ENCODE results near the gene AP4B1. TPM values are rescaled to one million over a fixed set of nuclear protein-coding genes. Genes with fewer than 3 reads are reported as not detected.

The AP4B1 gene
- total RNA-seq, 4 donors from 2014 or later = 6.5 to 11.2 (median 8.4) TPM

DNA sequence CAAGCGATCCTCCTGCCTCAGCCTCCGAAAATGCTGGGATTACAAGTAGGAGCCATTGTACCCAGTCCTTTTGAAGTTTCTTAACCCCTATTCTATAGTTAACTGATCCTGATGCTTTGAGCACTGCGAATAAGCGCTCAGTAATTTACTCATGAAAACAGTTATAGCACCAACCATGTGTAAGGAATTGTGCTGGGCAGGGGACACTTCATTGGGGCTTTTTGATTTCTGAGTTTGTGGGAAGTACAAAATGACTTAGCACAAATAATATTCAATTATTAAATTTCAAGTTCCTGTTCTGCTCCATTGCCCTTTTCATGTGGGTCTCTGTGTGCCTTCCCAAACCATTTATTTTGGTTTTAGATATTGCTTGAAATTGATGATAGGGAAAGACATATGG, 18.4 kb upstream of the AP4B1 start:
- in situ Hi-C loops (cut with MboI; ENCODE audit: low sequenced_read_pairs in 4 of 4) (loop anchor here in 2 of 4 donors (25.0 kb wide), 2 partner anchors 536 to 1311 kb away; partner anchors contain the start of genes CAPZA1 (in 1 of the 2), MAGI3 (in 1 of the 2) and ST7L (in 1 of the 2)), intact Hi-C loops (cut with DNase I; ENCODE audit: low total_unique reads) (no loop called here)

DNA sequence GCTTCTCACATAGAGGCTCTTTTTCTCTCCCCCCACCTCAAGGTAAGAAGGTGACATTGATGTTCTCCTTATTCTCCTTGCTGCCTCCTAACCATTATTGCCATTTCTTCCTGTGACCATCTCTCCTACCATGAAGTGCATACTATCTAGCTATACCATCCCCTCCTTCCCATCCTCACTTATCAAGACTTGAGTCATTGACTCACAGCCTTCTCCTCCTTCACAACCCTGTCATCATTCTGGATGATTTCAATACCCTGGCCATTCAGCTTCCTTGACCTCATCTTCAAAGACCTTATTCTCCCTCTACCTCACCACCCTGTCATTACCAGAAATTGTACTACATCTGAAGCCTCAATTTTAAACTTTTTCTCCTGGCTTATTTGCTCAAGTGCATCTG, 13.6 kb upstream of the AP4B1 start:
- peaks cover 4% of the 10 kb centered on the region in 2 donors for H3K4me1 ChIP-seq
- in situ Hi-C loops (cut with MboI; ENCODE audit: low sequenced_read_pairs in 4 of 4) = loop anchor here in 2 of 4 donors (25.0 kb wide), 2 partner anchors 531 to 1306 kb away; partner anchors contain the start of genes CAPZA1 (in 1 of the 2), MAGI3 (in 1 of the 2) and ST7L (in 1 of the 2)
- no peaks in the 10 kb centered on the region for H3K27me3 ChIP-seq
- H3K27ac ChIP-seq = no peak overlapping the region
- H3K9me3 ChIP-seq = no peaks in the 10 kb centered on the region
- H3K4me3 ChIP-seq = no peak overlapping the region
- intact Hi-C loops (cut with DNase I; ENCODE audit: low total_unique reads) = no loop called here
- TF ChIP-seq, protein P1, sequence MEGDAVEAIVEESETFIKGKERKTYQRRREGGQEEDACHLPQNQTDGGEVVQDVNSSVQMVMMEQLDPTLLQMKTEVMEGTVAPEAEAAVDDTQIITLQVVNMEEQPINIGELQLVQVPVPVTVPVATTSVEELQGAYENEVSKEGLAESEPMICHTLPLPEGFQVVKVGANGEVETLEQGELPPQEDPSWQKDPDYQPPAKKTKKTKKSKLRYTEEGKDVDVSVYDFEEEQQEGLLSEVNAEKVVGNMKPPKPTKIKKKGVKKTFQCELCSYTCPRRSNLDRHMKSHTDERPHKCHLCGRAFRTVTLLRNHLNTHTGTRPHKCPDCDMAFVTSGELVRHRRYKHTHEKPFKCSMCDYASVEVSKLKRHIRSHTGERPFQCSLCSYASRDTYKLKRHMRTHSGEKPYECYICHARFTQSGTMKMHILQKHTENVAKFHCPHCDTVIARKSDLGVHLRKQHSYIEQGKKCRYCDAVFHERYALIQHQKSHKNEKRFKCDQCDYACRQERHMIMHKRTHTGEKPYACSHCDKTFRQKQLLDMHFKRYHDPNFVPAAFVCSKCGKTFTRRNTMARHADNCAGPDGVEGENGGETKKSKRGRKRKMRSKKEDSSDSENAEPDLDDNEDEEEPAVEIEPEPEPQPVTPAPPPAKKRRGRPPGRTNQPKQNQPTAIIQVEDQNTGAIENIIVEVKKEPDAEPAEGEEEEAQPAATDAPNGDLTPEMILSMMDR (IDR thresholded peaks at IDR 0.05 in 4 of 5, conservative IDR thresholded peaks at IDR 0.05 in 1 of 5) = no peak
- TF ChIP-seq POLR2A (IDR thresholded peaks at IDR 0.05) = no peak
- no peaks in the 10 kb centered on the region for H3K36me3 ChIP-seq
- no peak for ATAC-seq
- no peak for DNase-seq

More for the DNA sequence above, 18.4 kb upstream of the AP4B1 start:
- H3K27ac ChIP-seq = no peak overlapping the region
- H3K36me3 ChIP-seq = no peaks in the 10 kb centered on the region
- TF ChIP-seq, protein P1 (IDR thresholded peaks at IDR 0.05 in 4 of 5, conservative IDR thresholded peaks at IDR 0.05 in 1 of 5) = no peak
- TF ChIP-seq POLR2A (IDR thresholded peaks at IDR 0.05) = no peak
- no peaks in the 10 kb centered on the region for H3K4me1 ChIP-seq
- DNase-seq = no peak
- no peaks in the 10 kb centered on the region for H3K9me3 ChIP-seq
- no peak overlapping the region for H3K4me3 ChIP-seq
- ATAC-seq = no peak
- H3K27me3 ChIP-seq = no peaks in the 10 kb centered on the region

DNA sequence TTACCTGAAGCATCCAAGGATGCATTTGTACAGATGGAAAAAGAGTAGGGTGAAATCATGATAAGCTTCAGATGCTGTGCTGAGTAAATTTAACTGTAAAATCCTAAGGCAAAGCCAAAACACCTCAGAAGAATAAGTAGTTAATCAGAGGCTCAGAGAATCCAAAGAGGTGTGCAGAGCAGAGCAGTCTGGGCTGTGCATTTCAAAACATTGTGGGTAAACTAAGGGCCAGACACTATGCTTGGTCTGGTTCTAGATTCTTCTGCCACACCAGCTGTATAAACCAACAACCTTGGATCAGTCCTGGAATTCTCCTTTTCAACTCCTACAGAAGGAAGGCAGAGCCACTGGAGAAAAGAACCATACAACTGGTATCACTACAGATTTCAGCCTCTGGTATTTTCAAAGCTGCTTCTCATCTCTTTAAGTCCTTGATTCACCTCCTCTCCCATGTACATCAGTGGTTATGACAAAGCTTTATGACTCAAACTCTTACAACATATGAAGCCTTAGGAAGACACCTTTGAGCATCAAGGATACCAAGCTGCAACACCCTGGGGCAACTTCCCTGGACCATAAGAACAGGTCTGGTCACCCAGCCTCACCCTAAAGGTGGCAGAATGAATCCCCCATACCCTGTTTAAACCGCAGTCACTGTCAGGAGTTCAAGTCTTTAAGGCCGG, 12.9 kb upstream of the AP4B1 start:
- no peak for ATAC-seq
- no peaks in the 10 kb centered on the region for H3K27me3 ChIP-seq
- TF ChIP-seq, protein P1 (IDR thresholded peaks at IDR 0.05 in 4 of 5, conservative IDR thresholded peaks at IDR 0.05 in 1 of 5) = no peak
- no peak for TF ChIP-seq POLR2A (IDR thresholded peaks at IDR 0.05)
- no peak for DNase-seq
- intact Hi-C loops (cut with DNase I; ENCODE audit: low total_unique reads) (no loop called here), in situ Hi-C loops (cut with MboI; ENCODE audit: low sequenced_read_pairs in 4 of 4) (loop anchor here in 2 of 4 donors (25.0 kb wide), 2 partner anchors 530 to 1305 kb away; partner anchors contain the start of genes CAPZA1 (in 1 of the 2), MAGI3 (in 1 of the 2) and ST7L (in 1 of the 2))
- H3K4me3 ChIP-seq = no peak overlapping the region
- H3K9me3 ChIP-seq = no peaks in the 10 kb centered on the region
- H3K4me1 ChIP-seq = peaks cover 11% of the 10 kb centered on the region in 2 donors
- H3K27ac ChIP-seq = no peak overlapping the region
- no peaks in the 10 kb centered on the region for H3K36me3 ChIP-seq

DNA sequence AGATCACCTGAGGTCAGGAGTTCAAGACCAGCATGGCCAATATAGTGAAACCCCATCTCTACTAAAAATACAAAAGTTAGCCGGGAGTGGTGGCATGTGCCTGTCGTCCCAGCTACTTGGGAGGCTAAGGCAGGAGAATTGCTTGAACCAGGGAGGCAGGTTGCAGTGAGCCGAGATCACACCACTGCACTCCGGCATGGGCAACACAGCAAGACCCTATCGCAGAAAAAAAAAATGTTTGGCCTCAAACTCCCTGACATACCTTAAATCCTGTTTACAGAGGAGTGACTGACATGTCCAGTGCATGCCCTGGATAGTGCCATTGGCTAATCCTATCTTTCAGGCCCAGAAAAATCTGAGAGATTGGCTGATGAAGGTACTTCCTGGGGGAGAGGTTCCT, 12.4 kb upstream of the AP4B1 start:
- ATAC-seq (no peak), DNase-seq (no peak)
- TF ChIP-seq POLR2A (IDR thresholded peaks at IDR 0.05) = no peak
- TF ChIP-seq, protein P1 (IDR thresholded peaks at IDR 0.05 in 4 of 5, conservative IDR thresholded peaks at IDR 0.05 in 1 of 5) = no peak
- Histone ChIP-seq H3K27ac (no peak overlapping the region), H3K36me3 (peaks cover 0 to under 1% of the 10 kb centered on the region in 2 donors), H3K9me3 (no peaks in the 10 kb centered on the region), H3K4me1 (peaks cover 17% of the 10 kb centered on the region in 2 donors), H3K27me3 (no peaks in the 10 kb centered on the region), H3K4me3 (no peak overlapping the region)
- intact Hi-C loops (cut with DNase I; ENCODE audit: low total_unique reads) = no loop called here
- in situ Hi-C loops (cut with MboI; ENCODE audit: low sequenced_read_pairs in 4 of 4) = loop anchor here in 2 of 4 donors (25.0 kb wide), 2 partner anchors 530 to 1305 kb away; partner anchors contain the start of genes CAPZA1 (in 1 of the 2), MAGI3 (in 1 of the 2) and ST7L (in 1 of the 2)
